ENCODE data around the gene GCKR.

GRCh38 chr2:27489498-27490397 lies 6.9 kb upstream of the GCKR start, which contains the start of gene IFT172:
- TF ChIP-seq POLR2A (IDR thresholded peaks at IDR 0.05; ENCODE audit: low read depth, low read length) (peak; percentile 57; the same call in 1 of the 2 replicates), TAF1 (IDR thresholded peaks at IDR 0.05; ENCODE audit: borderline replicate concordance, low read depth, low read length) (no peak), POLR2AphosphoS5 (IDR thresholded peaks at IDR 0.05; ENCODE audit: low read depth, low read length) (no peak)
